ENCODE measurements around the gene IAPP. TPM values are rescaled to one million over a fixed set of nuclear protein-coding genes. Genes with fewer than 3 reads are reported as not detected.
"Not testable (repeated sequence)": the region's sequence is repeated elsewhere in the genome, so short reads cannot be mapped to it uniquely, and the experiment has no call there.

Gene IAPP
- total RNA-seq, 1 experiment from 2014 or later, result not detected

DNA sequence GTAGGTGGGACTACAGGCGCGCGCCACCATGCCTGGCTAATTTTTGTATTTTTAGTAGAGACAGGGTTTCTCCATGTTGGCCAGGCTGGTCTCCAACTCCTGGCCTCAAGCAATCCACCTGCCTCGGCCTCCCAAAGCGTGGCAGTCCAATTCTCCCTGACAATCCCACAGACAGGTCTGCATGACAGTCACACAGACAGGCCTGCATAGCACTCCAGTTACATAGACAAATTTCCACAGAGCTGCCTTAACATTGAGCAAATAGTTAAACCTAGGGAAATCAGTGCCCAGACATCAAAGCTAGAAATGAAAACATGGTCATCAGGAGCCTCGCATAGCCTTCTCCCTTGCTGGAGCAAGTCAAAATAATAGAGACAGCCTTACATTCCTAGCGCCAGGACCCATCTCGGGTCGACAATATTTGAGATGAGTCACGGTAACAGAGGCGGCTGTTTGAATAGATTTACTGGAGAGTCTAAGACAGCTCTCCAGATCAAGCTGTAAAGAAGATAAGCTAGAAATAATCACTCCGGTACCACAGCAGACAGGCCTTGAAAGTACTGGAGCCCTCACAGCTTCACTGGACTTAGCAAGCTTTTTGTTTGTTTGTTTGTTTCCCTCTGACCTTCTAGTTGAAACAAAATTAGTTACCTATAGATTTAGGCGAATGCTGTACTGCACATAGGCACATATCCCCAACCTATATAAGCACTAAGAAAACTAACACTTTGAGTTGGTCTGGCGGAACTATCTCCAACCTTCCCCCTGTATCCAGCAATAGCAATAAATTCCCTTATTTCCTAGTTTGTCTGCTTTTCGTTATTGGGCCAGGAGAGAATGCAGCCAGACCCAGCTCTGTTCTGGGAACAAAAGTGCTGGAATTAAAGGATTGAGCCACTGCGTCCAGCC is 40.9 kb downstream of the IAPP start:
- Histone ChIP-seq H3K36me3 (ENCODE audit: low read depth) (no peaks in the 10 kb centered on the region), H3K9me2 (ENCODE audit: insufficient read depth) (no peaks in the 10 kb centered on the region; the same call in 1 of the 2 replicates), H3K9me3 (ENCODE audit: insufficient read depth, low read depth) (no peaks in the 10 kb centered on the region), H2AFZ (no peak overlapping the region), H3K27me3 (ENCODE audit: insufficient read depth, low read depth) (no peaks in the 10 kb centered on the region), H3F3A (ENCODE audit: insufficient read depth, low read depth) (no peaks in the 10 kb centered on the region), H3K4me2 (no peak overlapping the region), H3K4me1 (replicated peaks; ENCODE audit: insufficient read depth) (no peaks in the 10 kb centered on the region), H3K4me3 (no peak overlapping the region), H3K79me2 (ENCODE audit: low read depth) (no peaks in the 10 kb centered on the region), H4K20me1 (ENCODE audit: insufficient read depth) (no peaks in the 10 kb centered on the region), H3K27ac (no peak overlapping the region)
- no peak for DNase-seq
- intact Hi-C loops (cut with micrococcal nuclease; ENCODE audit: unreplicated experiment), result no loop called here
- POLR2A ChIA-PET (ENCODE audit: unreplicated experiment), result no interaction called here
- CTCF ChIA-PET, result no interaction called here
- BruUV-seq (replicated peaks), result no TSS peak
- TF ChIP-seq, protein P1, sequence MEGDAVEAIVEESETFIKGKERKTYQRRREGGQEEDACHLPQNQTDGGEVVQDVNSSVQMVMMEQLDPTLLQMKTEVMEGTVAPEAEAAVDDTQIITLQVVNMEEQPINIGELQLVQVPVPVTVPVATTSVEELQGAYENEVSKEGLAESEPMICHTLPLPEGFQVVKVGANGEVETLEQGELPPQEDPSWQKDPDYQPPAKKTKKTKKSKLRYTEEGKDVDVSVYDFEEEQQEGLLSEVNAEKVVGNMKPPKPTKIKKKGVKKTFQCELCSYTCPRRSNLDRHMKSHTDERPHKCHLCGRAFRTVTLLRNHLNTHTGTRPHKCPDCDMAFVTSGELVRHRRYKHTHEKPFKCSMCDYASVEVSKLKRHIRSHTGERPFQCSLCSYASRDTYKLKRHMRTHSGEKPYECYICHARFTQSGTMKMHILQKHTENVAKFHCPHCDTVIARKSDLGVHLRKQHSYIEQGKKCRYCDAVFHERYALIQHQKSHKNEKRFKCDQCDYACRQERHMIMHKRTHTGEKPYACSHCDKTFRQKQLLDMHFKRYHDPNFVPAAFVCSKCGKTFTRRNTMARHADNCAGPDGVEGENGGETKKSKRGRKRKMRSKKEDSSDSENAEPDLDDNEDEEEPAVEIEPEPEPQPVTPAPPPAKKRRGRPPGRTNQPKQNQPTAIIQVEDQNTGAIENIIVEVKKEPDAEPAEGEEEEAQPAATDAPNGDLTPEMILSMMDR (conservative IDR thresholded peaks at IDR 0.05), result no peak
- TF ChIP-seq EZH2 (IDR thresholded peaks at IDR 0.05; ENCODE audit: low read depth), result no peak

DNA sequence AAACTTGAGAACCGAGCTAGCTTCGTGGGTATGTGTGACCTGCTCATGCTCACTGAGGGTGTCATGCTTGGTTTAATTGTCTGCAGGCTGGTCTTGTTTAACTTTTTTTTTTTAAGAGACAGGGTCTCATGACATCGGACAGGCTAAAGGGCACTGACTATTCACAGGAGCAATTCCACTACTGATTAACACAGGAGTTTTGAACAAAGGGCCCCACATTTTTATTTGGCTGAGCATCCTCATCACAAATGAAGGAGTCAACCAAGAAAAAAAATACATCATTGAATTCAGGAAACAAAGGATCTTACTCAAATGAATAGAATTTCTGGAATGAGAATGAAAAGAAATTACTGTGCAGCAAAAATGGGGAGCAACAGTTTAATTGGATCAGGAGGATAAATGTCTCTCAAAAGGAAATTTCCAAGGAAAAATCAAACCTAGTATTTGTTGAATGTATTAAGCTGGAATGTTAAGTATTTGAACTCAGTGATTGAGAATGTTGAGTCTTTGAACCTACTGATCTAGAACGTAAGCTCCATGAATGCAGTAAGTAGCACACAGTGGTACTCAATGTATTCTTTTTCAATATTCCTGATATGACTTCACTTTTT is 43.9 kb downstream of the IAPP start:
- H2AFZ ChIP-seq, result no peak overlapping the region
- intact Hi-C loops (cut with micrococcal nuclease; ENCODE audit: unreplicated experiment), result no loop called here
- TF ChIP-seq, protein P1 (conservative IDR thresholded peaks at IDR 0.05), result no peak
- TF ChIP-seq EZH2 (IDR thresholded peaks at IDR 0.05; ENCODE audit: low read depth), result no peak
- H3K4me2 ChIP-seq, result no peak overlapping the region
- H3K4me1 ChIP-seq (replicated peaks; ENCODE audit: insufficient read depth), result no peaks in the 10 kb centered on the region
- no peaks in the 10 kb centered on the region for H3K9me2 ChIP-seq (ENCODE audit: insufficient read depth)
- no peaks in the 10 kb centered on the region for H3K79me2 ChIP-seq (ENCODE audit: low read depth)
- H3F3A ChIP-seq (ENCODE audit: insufficient read depth, low read depth), result no peaks in the 10 kb centered on the region
- DNase-seq, result no peak
- ChIA-PET POLR2A (ENCODE audit: unreplicated experiment) (no interaction called here), CTCF (no interaction called here)
- H3K36me3 ChIP-seq (ENCODE audit: low read depth), result no peaks in the 10 kb centered on the region
- no peak overlapping the region for H3K27ac ChIP-seq
- no peaks in the 10 kb centered on the region for H3K9me3 ChIP-seq (ENCODE audit: insufficient read depth, low read depth)
- H3K4me3 ChIP-seq, result no peak overlapping the region
- no TSS peak for BruUV-seq (replicated peaks)
- H4K20me1 ChIP-seq (ENCODE audit: insufficient read depth), result no peaks in the 10 kb centered on the region
- no peaks in the 10 kb centered on the region for H3K27me3 ChIP-seq (ENCODE audit: insufficient read depth, low read depth)

DNA sequence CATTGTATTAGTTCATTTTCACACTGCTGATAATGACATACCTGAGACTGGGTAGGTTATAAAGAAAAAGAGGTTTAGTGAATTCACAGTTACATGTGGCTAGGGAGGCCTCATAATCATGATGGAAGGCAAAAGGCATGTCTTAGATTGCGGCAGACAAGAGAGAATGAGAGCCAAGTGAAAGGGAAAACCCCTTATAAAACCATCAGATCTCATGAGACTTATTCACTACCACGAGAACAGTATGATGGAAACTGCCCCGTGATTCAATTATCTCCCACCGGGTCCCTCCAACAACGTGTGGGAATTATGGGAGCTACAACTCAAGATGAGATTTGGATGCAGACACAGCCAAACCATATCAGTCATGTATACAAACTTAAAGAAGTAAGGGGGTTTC is 45.7 kb downstream of the IAPP start:
- H3K79me2 ChIP-seq (ENCODE audit: low read depth); CTCF ChIA-PET; H3F3A ChIP-seq (ENCODE audit: insufficient read depth, low read depth); H3K4me1 ChIP-seq (replicated peaks; ENCODE audit: insufficient read depth); POLR2A ChIA-PET (ENCODE audit: unreplicated experiment); DNase-seq; BruUV-seq (replicated peaks); H3K9me2 ChIP-seq (ENCODE audit: insufficient read depth); H3K27me3 ChIP-seq (ENCODE audit: insufficient read depth, low read depth); H3K9me3 ChIP-seq (ENCODE audit: insufficient read depth, low read depth); H3K4me3 ChIP-seq; H4K20me1 ChIP-seq (ENCODE audit: insufficient read depth); H2AFZ ChIP-seq; H3K36me3 ChIP-seq (ENCODE audit: low read depth); intact Hi-C loops (cut with micrococcal nuclease; ENCODE audit: unreplicated experiment); H3K4me2 ChIP-seq; H3K27ac ChIP-seq: not testable (repeated sequence)

DNA sequence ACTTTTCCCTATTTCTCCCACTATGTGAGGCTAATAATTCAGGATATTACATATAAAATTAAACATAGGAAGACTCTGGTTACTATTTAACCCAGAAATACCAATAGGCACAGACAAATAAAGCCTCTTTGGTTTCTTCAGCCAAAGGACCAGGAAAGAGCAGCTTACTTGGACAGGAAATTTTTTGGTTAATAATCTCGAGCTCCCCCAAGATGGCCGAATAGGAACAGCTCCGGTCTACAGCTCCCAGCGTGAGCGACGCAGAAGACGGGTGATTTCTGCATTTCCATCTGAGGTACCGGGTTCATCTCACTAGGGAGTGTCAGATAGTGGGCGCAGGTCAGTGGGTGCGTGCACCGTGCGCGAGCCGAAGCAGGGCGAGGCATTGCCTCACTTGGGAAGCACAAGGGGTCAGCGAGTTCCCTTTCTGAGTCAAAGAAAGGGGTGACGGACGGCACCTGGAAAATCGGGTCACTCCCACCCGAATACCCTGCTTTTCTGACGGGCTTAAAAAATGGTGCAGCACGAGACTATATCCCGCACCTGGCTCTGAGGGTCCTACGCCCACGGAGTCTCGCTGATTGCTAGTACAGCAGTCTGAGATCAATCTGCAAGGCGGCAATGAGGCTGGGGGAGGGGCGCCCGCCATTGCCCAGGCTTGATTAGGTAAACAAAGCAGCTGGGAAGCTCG is 46.5 kb downstream of the IAPP start:
- H4K20me1 ChIP-seq (ENCODE audit: insufficient read depth); H3K27me3 ChIP-seq (ENCODE audit: insufficient read depth, low read depth); H3K79me2 ChIP-seq (ENCODE audit: low read depth); POLR2A ChIA-PET (ENCODE audit: unreplicated experiment); H3K36me3 ChIP-seq (ENCODE audit: low read depth); H3K9me2 ChIP-seq (ENCODE audit: insufficient read depth); H3K27ac ChIP-seq; BruUV-seq (replicated peaks); H3K4me1 ChIP-seq (replicated peaks; ENCODE audit: insufficient read depth); CTCF ChIA-PET; intact Hi-C loops (cut with micrococcal nuclease; ENCODE audit: unreplicated experiment); H3K9me3 ChIP-seq (ENCODE audit: insufficient read depth, low read depth); H3F3A ChIP-seq (ENCODE audit: insufficient read depth, low read depth): not testable (repeated sequence)
- peak in 1 of 2 experiments; percentile 27 for DNase-seq
- Histone ChIP-seq H2AFZ (peak overlapping the region; percentile 71), H3K4me3 (peak overlapping the region; percentile 49; the same call in 1 of the 2 replicates), H3K4me2 (peak overlapping the region; percentile 44; the same call in 1 of the 2 replicates)
